NCI-H1105 (cell line): ENCODE measurements around the gene SFN.
A peak's percentile ranks its signal among the peaks of the same experiment; 100 is the strongest.
"Not testable (repeated sequence)": the region's sequence is repeated elsewhere in the genome, so short reads cannot be mapped to it uniquely, and the experiment has no call there.

Experiments
- DNase-seq: peaks from one replicate; lab custom pipeline; 2025; lab: John Stamatoyannopoulos, UW

The SFN gene

DNA sequence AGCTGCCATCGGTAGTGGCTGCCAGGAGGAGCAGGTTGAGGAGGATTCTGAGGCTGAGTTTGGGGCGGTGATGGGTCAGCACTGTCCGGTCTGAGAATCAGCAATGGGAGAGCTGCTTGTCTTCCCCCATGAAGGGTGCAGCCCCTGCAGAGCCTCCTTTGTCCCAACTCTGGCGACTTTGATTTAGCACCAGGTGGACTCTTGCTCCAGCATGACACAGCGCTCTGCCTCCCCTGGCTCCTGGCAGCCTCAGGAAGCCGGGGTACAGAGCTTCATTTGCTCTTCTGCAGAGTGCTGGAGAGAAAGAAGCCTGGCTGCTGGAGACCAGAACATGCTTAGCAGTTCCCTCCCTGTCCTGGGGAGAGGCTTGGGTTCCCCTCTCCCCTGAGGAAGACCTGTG lies 23.2 kb upstream of the SFN start:
- no peak for DNase-seq

DNA sequence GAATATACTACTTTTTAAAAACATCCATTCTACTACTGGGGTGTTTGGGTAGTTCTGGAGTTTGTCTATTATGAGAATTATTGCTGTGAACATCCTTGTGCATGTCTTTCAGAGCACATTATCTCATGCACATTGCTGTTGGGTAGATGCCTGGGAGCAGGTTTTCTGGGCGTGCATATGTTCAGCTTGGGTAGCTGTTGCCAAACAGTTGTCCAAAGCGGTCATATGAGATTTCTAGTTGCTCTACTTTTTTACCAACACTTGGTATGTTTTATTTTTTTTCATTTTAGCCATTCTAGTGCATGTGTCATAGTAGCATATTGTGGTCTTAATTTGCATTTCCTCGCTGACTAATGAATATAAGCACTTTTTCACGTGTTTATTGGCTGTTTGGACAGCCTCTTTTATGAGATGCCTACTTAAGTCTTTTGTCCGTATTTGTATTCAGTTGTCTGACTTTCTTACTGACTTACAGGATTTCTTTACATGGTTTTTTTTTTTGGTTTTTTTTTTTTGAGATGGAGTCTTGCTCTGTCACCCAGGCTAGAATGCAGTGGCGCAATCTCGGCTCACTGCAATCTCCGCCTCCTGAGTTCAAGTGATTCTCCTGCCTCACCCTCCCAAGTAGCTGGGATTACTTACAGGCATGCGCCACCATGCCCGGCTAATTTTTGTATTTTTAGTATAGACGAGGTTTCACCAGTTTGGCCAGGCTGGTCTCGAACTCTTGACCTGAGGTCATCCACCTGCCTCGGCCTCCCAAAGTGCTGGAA lies 18.3 kb upstream of the SFN start:
- no peak for DNase-seq

DNA sequence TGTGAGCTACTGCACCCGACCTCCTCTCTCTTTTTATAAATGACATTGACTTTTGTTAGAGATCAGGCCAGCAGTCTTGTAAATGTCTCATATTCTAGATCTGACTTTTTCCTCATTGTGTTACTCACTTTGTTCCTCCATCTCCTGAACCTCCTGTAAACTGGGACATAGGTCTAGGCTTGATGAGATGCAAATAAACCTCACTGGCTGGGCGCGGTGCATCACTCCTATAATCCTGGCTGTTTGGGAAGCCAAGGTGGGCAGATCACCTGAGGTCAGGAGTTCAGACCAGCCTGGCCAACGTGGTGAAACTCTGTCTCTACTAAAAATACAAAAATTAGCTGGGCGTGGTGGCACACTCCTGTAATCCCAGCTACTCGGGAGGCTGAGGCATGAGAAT lies 15.1 kb upstream of the SFN start:
- not testable (repeated sequence) for DNase-seq

GRCh38 chr1:26848499-26848898 lies 14.4 kb upstream of the SFN start:
- no peak for DNase-seq

- DNase-seq: no peak
Observed at GRCh38 chr1:26848941-26849774, 13.8 kb upstream of the SFN start.

DNA sequence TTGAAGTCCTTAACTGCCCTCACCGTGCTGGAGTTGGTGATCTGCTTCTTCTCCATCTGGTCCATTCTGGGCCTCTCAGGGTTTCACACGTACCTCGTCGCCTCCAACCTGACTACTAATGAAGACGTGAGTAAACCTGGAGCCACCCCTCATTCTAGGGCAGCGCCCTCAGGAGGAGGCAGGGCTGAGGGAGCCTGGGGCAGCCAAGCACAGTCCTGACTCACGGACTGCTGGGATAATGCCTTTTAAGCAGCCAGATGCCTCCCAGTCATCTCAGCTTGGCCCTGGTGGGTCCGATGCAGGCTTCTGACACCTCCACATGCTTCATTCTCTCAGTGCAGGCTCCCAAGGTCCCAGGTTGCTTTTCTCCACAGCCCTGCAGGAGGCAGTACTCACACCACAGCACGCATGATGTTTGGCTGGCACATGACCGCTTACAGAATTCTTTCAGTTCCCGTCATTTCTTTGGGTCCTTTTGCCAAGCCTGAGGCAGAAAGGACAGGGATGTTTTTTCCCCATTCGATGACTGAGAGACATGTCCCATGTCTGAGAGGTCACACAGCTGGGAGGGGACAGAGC lies 11.8 kb upstream of the SFN start:
- DNase-seq: no peak

DNA sequence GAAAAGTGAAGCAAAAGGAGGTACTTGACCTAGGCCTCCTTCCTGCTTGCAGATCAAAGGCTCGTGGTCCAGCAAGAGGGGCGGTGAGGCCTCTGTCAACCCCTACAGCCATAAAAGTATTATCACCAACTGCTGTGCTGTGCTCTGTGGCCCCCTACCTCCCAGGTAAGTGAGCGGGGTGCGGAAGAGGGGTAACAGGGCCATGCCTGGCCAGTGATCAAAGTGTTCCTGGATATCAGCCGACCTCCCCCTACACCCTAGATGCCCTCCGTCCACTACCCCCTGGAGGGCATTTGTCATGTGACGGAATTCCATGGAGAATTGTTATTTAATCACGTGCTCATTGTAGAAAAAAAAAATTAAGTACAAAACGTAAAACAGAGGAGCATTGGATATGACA lies 10.2 kb upstream of the SFN start:
- no peak for DNase-seq

DNA sequence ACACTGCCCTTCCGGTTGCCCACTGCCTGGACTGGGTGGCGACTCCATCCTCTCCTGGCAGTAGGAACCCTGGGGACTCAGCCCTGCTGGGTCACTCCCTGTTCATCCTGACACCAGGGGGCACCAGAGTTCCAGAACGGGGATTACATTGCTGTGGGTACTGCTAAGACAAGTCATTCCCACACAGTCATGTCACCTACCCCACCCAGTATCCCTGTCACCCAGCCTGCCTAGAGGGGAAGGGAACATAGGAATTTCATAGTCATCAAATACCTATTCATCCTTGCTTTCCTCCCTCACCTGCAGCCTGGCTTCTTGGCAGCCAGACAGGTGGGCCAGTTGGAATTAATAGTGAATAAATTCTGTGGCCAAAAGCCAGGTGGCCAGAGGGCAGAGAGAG lies 9.8 kb upstream of the SFN start:
- DNase-seq: peak; percentile 46

DNA sequence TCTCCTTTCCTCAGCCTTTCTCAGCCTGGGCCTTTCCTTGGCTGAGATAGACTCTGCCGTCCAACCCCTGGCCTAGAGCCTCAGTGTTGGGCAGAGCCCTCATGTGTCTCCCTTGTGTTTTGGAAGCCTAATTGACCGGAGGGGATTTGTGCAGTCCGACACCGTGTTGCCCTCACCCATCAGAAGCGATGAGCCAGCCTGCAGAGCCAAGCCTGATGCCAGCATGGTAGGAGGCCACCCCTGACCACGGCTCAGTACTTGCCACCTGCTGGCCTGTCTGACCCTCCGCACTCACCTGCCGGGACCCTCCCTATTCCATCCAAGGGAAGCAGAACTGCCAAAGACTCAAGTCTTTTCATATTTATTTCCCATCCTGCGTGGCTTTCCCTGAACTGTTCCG lies 9.3 kb upstream of the SFN start:
- DNase-seq: no peak

- peak; percentile 43 for DNase-seq
Observed at GRCh38 chr1:26854906-26855305, 8.0 kb upstream of the SFN start.

DNA sequence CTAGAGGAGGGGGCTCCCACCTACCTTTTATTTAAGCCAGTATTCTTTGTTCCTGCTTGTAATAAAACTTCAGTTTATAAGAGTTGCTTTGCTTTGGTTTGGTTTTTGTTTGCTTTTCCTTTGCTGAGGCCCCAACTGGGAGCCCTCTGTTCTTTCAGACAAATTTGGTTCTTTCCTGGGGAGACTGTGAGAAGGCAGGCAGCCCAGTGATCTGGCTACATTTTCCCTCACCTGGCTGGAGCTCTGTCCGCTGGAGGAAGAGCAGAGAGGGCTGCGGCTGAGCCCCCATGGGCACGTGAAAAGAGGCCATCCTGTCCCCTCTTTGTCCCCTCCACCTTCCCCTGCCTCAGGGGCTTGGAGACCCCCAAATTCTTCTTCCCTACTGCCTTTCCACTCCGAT lies 7.3 kb upstream of the SFN start:
- no peak for DNase-seq

DNA sequence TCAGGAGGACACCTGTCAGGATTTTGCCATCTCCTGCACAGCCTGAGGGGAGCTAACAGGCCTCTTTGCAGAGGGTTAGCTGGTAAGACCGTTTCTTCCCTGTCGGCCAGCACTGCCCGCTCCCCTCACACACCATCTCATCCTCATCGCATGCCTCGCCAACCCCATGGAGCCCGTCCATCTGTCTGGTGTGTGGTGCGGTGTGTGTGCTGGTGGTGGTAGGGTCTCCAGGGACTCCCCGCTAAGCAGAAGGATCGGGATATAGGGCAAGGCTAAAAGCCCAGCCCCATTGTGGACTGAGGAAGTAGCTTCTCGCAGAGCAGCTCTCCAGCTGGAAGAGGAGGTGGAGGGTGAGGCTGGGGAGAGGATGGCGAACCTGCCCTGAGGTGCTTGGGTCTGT lies 6.8 kb upstream of the SFN start:
- no peak for DNase-seq

DNA sequence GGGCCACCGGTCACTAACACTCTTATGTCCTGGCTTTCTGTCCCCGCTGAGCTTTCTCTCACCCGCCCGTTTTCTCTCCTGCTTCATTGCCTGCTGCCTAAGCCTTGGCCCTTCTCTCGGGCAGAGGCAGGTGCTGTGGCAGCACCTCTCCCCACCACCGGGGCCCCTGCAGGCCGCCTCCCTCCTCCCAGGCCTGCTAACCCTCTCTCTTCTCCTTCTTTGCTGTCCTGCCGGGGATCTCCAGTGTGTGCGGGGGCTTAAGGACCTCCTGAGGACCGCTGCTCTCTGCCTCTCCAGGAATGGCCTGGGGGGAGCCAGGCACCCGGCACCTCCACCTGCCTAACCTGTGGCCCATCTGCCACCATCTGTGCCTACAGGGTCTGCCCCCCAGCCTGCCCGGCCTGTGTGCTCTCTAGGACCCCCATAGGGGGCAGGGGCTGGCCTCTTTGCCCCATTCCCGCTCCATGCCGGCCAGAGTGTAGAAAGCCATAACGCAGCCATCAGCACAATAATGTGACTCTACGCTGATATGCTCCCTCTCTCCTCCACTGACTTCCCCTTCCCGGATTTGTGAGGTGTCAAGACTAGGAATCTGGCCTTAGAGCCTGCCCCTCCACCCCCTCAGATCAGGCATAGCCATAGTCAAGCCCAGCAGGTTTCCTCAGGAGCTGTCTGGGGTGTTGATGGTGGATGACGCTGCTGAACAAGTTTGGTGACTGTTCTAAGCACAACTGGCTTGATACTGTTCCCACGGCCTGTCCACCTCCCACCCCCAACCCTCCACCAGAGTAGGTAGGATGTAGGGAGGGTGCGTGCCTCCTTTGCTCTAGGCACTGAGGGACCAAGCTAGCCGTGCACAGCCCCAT lies 6.1 kb upstream of the SFN start:
- no peak for DNase-seq

DNA sequence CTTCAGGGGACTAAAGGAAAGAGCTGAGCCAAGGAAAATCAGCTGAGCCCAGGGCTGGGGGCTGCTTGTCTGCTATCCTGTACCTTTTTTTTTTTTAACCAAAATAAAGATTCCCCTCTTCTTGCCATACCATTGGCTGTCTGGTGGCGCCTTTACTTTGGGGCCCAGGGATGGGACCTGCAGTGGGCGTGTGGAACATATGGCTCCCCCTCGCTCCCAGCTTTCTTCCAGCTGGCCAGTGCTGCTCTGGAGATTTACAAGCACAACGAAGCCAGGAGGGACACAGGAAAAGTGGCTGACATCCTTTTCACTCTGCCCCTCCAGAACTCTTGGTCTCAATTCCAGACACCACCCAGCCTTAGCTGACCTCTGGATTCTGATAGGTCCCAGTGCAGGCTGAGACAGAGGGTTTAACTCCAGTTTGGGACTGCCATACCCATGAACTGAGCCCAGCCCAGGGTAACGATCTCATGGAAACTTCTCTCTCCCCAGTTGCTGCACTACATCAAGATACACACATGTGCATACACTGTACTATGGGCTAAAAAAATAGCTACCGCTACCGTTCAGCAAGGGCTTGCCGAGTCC lies 5.4 kb upstream of the SFN start:
- no peak for DNase-seq

- DNase-seq: no peak
Observed at GRCh38 chr1:26858160-26858559, 4.8 kb upstream of the SFN start.

DNA sequence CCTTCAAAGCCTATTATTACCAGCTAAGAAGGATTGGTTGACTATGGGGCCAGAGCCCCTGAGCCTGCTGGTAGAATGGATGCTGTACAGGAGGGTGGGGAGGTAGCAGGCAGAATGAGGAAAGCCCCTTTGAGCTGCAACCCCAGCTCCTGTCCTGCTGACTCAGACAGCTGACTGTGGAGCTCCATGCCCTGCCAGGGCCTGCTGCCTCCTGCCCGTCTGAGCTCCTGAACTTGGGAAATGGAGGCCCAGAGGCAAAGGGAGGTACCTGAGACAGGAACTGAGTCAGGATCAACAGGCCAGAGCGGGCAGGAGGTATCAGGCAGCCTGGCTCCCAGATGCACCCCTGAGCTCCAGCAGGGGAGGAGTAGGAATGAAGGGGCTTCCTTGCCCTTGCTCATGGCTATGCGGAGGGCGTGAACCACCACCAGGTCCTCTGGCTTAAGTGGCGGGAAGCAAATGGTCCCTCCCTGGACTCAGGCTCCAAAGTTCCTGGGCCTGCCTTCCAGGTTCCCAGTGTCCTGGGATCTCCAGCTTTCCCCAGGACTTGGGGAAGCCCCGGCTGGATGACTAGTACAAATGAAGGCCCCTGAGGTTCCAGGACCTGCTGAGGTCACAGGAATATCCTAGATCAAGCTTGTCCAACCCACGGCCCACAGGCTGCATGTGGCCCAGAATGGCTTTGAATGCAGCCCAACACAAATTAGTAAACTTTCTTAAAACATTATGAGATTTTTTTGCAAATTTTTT lies 3.9 kb upstream of the SFN start:
- DNase-seq: no peak

- no peak for DNase-seq
Observed at GRCh38 chr1:26861286-26861701, 1.7 kb upstream of the SFN start.

GRCh38 chr1:26861889-26862378 lies 1.0 kb upstream of the SFN start:
- no peak for DNase-seq

DNA sequence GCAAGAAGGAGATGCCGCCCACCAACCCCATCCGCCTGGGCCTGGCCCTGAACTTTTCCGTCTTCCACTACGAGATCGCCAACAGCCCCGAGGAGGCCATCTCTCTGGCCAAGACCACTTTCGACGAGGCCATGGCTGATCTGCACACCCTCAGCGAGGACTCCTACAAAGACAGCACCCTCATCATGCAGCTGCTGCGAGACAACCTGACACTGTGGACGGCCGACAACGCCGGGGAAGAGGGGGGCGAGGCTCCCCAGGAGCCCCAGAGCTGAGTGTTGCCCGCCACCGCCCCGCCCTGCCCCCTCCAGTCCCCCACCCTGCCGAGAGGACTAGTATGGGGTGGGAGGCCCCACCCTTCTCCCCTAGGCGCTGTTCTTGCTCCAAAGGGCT lies 732 bp downstream of the SFN start:
- no peak for DNase-seq

DNA sequence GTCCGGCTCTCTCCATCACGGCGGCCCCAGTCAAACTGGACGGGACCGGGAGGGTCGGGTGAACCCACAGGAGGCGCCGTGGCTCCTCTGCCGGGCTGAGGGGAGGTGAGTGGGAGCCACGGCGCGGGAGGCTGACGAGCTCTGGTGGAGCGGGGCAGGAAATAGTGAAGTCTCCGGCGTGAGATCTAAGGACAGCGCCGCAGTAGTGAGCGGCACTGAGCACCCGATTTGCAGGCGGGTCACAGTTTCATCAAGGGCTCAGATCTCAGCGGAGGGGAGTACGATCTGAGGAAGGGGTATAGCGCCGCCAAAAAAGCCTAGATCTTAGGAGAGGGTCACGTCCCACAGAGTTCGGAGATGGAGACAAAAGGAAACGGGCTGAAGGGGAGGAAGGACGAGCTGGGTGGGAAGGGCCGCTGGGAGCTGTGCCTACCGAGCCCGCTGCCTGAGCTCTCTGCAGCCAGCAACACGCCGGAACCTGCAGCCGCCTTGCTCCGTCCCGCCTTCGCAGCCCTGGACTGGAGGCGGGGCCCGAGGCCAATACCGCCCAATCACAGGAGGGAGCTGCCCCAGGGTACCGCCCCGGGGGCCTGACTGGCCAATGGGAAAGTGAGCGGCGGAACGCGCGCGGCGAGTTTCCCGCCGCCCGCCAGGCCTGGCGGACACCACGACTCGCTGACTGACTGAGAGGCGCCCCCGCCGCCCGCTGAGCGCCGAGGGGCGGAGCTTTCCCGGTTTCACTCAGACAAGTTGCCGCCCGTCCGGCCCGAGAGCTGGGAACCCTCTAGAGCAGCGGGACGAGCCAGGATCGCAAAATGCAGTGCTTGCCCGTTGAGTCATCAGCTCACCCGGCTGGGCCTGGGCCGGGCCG lies 1.9 kb downstream of the SFN start:
- peak; percentile 97 for DNase-seq
